GM12878 (cell line): ENCODE results near the gene PTPRN2. TPM values are rescaled to one million over a fixed set of nuclear protein-coding genes. Genes with fewer than 3 reads are reported as not detected.

Experiments used
- ATAC-seq: fragments of 200-7000 bp; cut with Tn5 transposase; 3 replicates; pipeline ENCODE4 v1.9.1; 2020; ENCODE audit warnings: mild to moderate bottlenecking, moderate library complexity
- BruUV-seq: library from RNA; stranded (reverse); fragments of 400-500 nt; replicated peaks from 2 replicates; lab custom pipeline; 2021; lab: Mats Ljungman, UMichigan
- CTCF ChIA-PET: fragments of 300-600 bp; sonication (Branson Sonifier 250); formaldehyde crosslinking; extraction: SDS; loops from one replicate; lab custom pipeline; 2021; ENCODE audit warnings: inconsistent platforms; lab: Yijun Ruan, JAX
- POLR2A ChIA-PET: fragments of 350-600 bp; formaldehyde crosslinking; extraction: SDS; loops from one replicate; lab custom pipeline; 2021; ENCODE audit warnings: inconsistent platforms; lab: Charles Lee
- RAD21 ChIA-PET: fragments of 300-600 bp; sonication (Branson Sonifier 250); formaldehyde crosslinking; loops from one replicate; lab custom pipeline; 2023; ENCODE audit warnings: antibody characterized with exemption; ENCODE audit not compliant: unreplicated experiment; lab: Charles Lee
- SMC1A ChIA-PET: fragments of 300-600 bp; sonication (Branson Sonifier 250); formaldehyde crosslinking; loops from one replicate; lab custom pipeline; 2023; ENCODE audit not compliant: unreplicated experiment, uncharacterized antibody; lab: Charles Lee
- DNase-seq: peaks from one replicate; pipeline ENCODE4 v3.0.0-alpha.2; 2011; ENCODE audit warnings: low read depth, low spot score
- FAIRE-seq: peaks from 3 replicates; lab custom pipeline; 2011; peaks lifted over from hg19 to GRCh38; lab: Jason Lieb, UNC
- H2AFZ ChIP-seq: 2 replicates; pipeline ENCODE4 v1.6.0; 2011; ENCODE audit warnings: low read depth, low read length, control low read depth; ENCODE audit not compliant: control insufficient read depth
- H3K27ac ChIP-seq: 2 replicates; pipeline ENCODE4 v1.5.1; 2011; ENCODE audit warnings: control low read depth; ENCODE audit not compliant: control insufficient read depth, insufficient read depth
- H3K27me3 ChIP-seq, 2 experiments: replicated peaks in 1 of 2; 2 replicates each; pipeline versions ENCODE4 v1.6.0 to v1.6.1; 2011; ENCODE audit warnings: low read length in 1 of 2; ENCODE audit not compliant: control insufficient read depth in 2 of 2, insufficient read depth in 2 of 2
- H3K36me3 ChIP-seq, 2 experiments: 2 replicates each; pipeline ENCODE4 v1.5.1; 2011; ENCODE audit warnings: low read length in 1 of 2; ENCODE audit not compliant: control insufficient read depth in 2 of 2, insufficient read depth in 2 of 2
- H3K4me1 ChIP-seq: 2 replicates; pipeline ENCODE4 v1.6.1; 2011; ENCODE audit warnings: mild to moderate bottlenecking, low read length, moderate library complexity, mixed read lengths; ENCODE audit not compliant: control insufficient read depth, insufficient read depth
- H3K4me2 ChIP-seq: 2 replicates; pipeline ENCODE4 v1.6.0; 2011; ENCODE audit warnings: control low read depth; ENCODE audit not compliant: control insufficient read depth, insufficient read depth
- H3K4me3 ChIP-seq: fragments of 200-600 bp; sonication (generic); 2 replicates; pipeline ENCODE4 v1.5.1; 2016
- H3K79me2 ChIP-seq: 2 replicates; pipeline ENCODE4 v1.6.0; 2011; ENCODE audit warnings: low read length; ENCODE audit not compliant: control insufficient read depth, insufficient read depth
- H3K9ac ChIP-seq: 2 replicates; pipeline ENCODE4 v1.8.0; 2011; ENCODE audit warnings: low read length, control low read depth, mixed read lengths; ENCODE audit not compliant: control insufficient read depth, insufficient read depth
- H3K9me3 ChIP-seq: replicated peaks from 3 replicates; pipeline ENCODE4 v1.5.1; 2011; ENCODE audit warnings: mild to moderate bottlenecking, low read length; ENCODE audit not compliant: control insufficient read depth, insufficient read depth
- H4K20me1 ChIP-seq: 2 replicates; pipeline ENCODE4 v1.6.0; 2011; ENCODE audit not compliant: control insufficient read depth, insufficient read depth
- ATF7 ChIP-seq: fragments of 450-650 bp; IDR thresholded peaks from 2 replicates; pipeline ENCODE4 v1.6.1; 2016; ENCODE audit warnings: low read depth, mild to moderate bottlenecking
- BACH1 ChIP-seq: fragments of 450-650 bp; IDR thresholded peaks from 2 replicates; pipeline ENCODE4 v1.6.1; 2017; ENCODE audit warnings: mild to moderate bottlenecking, borderline replicate concordance
- BCL11A ChIP-seq: IDR thresholded peaks from 2 replicates; pipeline ENCODE4 v1.6.1; 2011; ENCODE audit warnings: low read depth, low read length
- BMI1 ChIP-seq: fragments of 450-650 bp; IDR thresholded peaks from 2 replicates; pipeline ENCODE4 v1.6.1; 2016; ENCODE audit warnings: mild to moderate bottlenecking, moderate library complexity, borderline replicate concordance
- CBX5 ChIP-seq: sonication (generic); IDR thresholded peaks from 2 replicates; pipeline ENCODE4 v1.6.1; 2016; ENCODE audit warnings: low read depth, moderate library complexity, mild to moderate bottlenecking, inconsistent platforms
- ESRRA ChIP-seq: IDR thresholded peaks from 2 replicates; pipeline ENCODE4 v1.6.1; 2012; ENCODE audit warnings: mild to moderate bottlenecking, low read length, improper control_type of control experiment
- ETV6 ChIP-seq, 2 experiments: fragments of 450-650 bp in 1 of 2; IDR thresholded peaks in 1 of 2; conservative IDR thresholded peaks in 1 of 2; 2 replicates each; pipeline ENCODE4 v1.6.1; 2014; ENCODE audit warnings: antibody characterized with exemption in 1 of 2, borderline replicate concordance in 1 of 2, low read depth in 1 of 2, mild to moderate bottlenecking in 1 of 2, moderate library complexity in 1 of 2
- GABPA ChIP-seq: IDR thresholded peaks from 2 replicates; pipeline ENCODE4 v1.6.1; 2014; ENCODE audit warnings: antibody characterized with exemption, low read depth, mild to moderate bottlenecking, inconsistent platforms
- KAT2A ChIP-seq: conservative IDR thresholded peaks from 2 replicates; pipeline ENCODE4 v1.6.1; 2011; ENCODE audit warnings: low read depth, low read length; ENCODE audit not compliant: control insufficient read depth
- NRF1 ChIP-seq: conservative IDR thresholded peaks from 2 replicates; pipeline ENCODE4 v1.6.1; 2011; ENCODE audit warnings: mild to moderate bottlenecking, low read depth, low read length, improper control_type of control experiment
- TCF3 ChIP-seq: IDR thresholded peaks from 2 replicates; pipeline ENCODE4 v1.6.1; 2012; ENCODE audit warnings: low read depth, mild to moderate bottlenecking, low read length, borderline replicate concordance; ENCODE audit not compliant: insufficient read depth
- ZBED1 ChIP-seq: IDR thresholded peaks from 2 replicates; pipeline ENCODE4 v1.6.1; 2016; ENCODE audit warnings: borderline replicate concordance
- ZNF274 ChIP-seq: IDR thresholded peaks from one replicate; pipeline ENCODE4 v1.8.0; 2011; ENCODE audit not compliant: insufficient read length, insufficient read depth
- WGBS: methylation state at CpG from one replicate; pipeline ENCODE4 v1.1.6; 2016; ENCODE audit warnings: low lambda C conversion rate; ENCODE audit not compliant: insufficient replicate concordance, insufficient coverage; ENCODE audit errors: missing lambda C conversion rate; 5-methylcytosine and 5-hydroxymethylcytosine counted together
- in situ Hi-C: fragments of 300-500 bp; cut with MboI; formaldehyde crosslinking; loops from 9 replicates; pipeline ENCODE4 v1.14.3; 2018; ENCODE audit warnings: mixed read lengths
- intact Hi-C: fragments of 100-400 bp; cut with micrococcal nuclease; formaldehyde crosslinking; loops from one replicate; pipeline ENCODE4 v1.14.2; 2022; ENCODE audit not compliant: unreplicated experiment
- polyA plus RNA-seq, 11 experiments: library from polyadenylated mRNA; depleted of rRNA in 4 of 11; unstranded in 6 of 11; stranded (reverse) in 5 of 11; fragments of >200 nt; fragmentation: Nextera tagmentation in 4 of 11; fragmentation: Illumina TruSeq in 1 of 11; extraction: Ambion mirVana in 4 of 11; extraction: Trizol in 1 of 11; gene quantifications; 1 replicate in 1 of 11; 2 replicates in 10 of 11; pipeline versions ENCODE4 v1.2.1 to v1.2.3, GENCODE V29; 2011 to 2016; ENCODE audit warnings: inconsistent platforms in 2 of 11, missing spikeins in 2 of 11, low read depth in 1 of 11
- total RNA-seq, 4 experiments: library from RNA; depleted of rRNA in 3 of 4; stranded (reverse); fragments of >200 nt in 3 of 4; fragmentation: Illumina TruSeq in 1 of 4; extraction: Trizol in 1 of 4; gene quantifications; 2 replicates each; pipeline versions ENCODE4 v1.2.1 to v1.2.3, GENCODE V29; 2013 to 2021
- TF ChIP-seq, protein P1 (sequence below): fragments of 150-350 bp; IDR thresholded peaks from 2 replicates; pipeline ENCODE4 v1.6.1; 2016; ENCODE audit warnings: low read depth, low read length
- TF ChIP-seq, protein P2 (sequence below): IDR thresholded peaks from 2 replicates; pipeline ENCODE4 v1.6.1; 2011; ENCODE audit warnings: low read depth, mild to moderate bottlenecking, low read length, moderate library complexity, borderline replicate concordance; ENCODE audit errors: extremely low read depth
- TF ChIP-seq, protein P3 (sequence below): fragments of 450-650 bp; IDR thresholded peaks from 2 replicates; pipeline ENCODE4 v1.6.1; 2017; ENCODE audit warnings: borderline replicate concordance
- TF ChIP-seq, protein P4 (sequence below), 3 experiments: IDR thresholded peaks in 2 of 3; conservative IDR thresholded peaks in 1 of 3; 2 replicates each; pipeline ENCODE4 v1.5.1; 2011; ENCODE audit warnings: low read depth in 3 of 3, low read length in 3 of 3, mild to moderate bottlenecking in 3 of 3, control low read depth in 2 of 3, moderate library complexity in 2 of 3, inconsistent platforms in 1 of 3, mixed read lengths in 1 of 3; ENCODE audit not compliant: control insufficient read depth in 2 of 3, insufficient read depth in 1 of 3; ENCODE audit errors: extremely low read depth in 1 of 3

Gene PTPRN2
- total and polyA plus RNA-seq, 10 of the 15 experiments (the other 5 are each of a cell fraction or from before 2014, with no cell fraction given), result 5.4 TPM; not detected in 9

DNA sequence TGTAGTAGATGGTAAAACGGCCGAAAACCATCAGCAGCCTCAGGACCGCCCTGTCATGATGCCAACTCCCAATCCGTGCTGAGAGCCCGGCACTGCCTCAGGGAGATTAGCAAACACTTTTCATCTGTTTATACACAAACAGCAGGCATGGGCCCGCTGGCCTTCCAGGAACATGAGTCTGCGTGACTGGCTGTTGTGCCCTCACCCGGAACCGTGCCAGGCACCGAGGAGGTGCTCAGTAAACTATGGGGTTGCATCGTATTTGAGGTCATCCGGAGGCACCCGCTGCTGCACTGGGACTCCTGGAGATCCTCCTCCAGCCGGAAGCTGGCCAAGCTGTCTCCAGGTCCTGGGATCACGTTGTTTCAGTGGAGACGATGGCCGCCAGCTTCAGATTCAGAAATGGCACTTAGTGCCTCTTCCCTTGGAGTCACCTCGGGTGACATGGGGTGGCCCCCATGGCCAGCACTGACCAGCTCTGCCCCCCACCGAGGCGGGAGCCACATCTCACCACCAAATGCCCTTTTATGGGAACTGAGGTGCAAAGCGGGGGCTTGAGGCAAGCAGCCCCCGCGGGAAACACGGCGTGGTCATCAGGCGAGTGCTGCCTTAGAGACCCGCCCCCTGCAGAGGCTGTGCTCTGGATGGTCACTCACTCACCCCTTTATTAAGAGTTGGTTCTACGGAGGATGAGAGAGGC is 585.9 kb downstream of the PTPRN2 start:
- 69% methylated on average over 27 of the region's 28 CpGs for WGBS
- Histone ChIP-seq H4K20me1 (no peaks in the 10 kb centered on the region), H3K4me3 (no peak overlapping the region), H3K27me3 (no peaks in the 10 kb centered on the region), H3K79me2 (no peaks in the 10 kb centered on the region), H3K9ac (no peak overlapping the region), H2AFZ (no peak overlapping the region), H3K4me2 (no peak overlapping the region), H3K36me3 (no peaks in the 10 kb centered on the region), H3K4me1 (no peaks in the 10 kb centered on the region), H3K9me3 (no peaks in the 10 kb centered on the region; the same call in 2 of the 3 replicates), H3K27ac (no peak overlapping the region)
- POLR2A ChIA-PET, result no interaction called here
- CTCF ChIA-PET, result no interaction called here
- intact Hi-C loops, result no loop called here
- SMC1A ChIA-PET, result no interaction called here
- RAD21 ChIA-PET, result no interaction called here
- no TSS peak for BruUV-seq
- DNase-seq (no peak), FAIRE-seq (no peak), ATAC-seq (no peak)
- in situ Hi-C loops, result no loop called here
- TF ChIP-seq ETV6 (conservative IDR thresholded peaks at IDR 0.05 in 1 of 2, IDR thresholded peaks at IDR 0.05 in 1 of 2; ENCODE audit: borderline replicate concordance in 1 of 2, low read depth in 1 of 2) (no peak), BACH1 (no peak), ATF7 (no peak), CBX5 (no peak), ZNF274 (no peak), BCL11A (no peak), ESRRA (no peak), KAT2A (no peak), GABPA (no peak), BMI1 (no peak), NRF1 (no peak), TCF3 (no peak), ZBED1 (no peak)
- TF ChIP-seq, protein P1, sequence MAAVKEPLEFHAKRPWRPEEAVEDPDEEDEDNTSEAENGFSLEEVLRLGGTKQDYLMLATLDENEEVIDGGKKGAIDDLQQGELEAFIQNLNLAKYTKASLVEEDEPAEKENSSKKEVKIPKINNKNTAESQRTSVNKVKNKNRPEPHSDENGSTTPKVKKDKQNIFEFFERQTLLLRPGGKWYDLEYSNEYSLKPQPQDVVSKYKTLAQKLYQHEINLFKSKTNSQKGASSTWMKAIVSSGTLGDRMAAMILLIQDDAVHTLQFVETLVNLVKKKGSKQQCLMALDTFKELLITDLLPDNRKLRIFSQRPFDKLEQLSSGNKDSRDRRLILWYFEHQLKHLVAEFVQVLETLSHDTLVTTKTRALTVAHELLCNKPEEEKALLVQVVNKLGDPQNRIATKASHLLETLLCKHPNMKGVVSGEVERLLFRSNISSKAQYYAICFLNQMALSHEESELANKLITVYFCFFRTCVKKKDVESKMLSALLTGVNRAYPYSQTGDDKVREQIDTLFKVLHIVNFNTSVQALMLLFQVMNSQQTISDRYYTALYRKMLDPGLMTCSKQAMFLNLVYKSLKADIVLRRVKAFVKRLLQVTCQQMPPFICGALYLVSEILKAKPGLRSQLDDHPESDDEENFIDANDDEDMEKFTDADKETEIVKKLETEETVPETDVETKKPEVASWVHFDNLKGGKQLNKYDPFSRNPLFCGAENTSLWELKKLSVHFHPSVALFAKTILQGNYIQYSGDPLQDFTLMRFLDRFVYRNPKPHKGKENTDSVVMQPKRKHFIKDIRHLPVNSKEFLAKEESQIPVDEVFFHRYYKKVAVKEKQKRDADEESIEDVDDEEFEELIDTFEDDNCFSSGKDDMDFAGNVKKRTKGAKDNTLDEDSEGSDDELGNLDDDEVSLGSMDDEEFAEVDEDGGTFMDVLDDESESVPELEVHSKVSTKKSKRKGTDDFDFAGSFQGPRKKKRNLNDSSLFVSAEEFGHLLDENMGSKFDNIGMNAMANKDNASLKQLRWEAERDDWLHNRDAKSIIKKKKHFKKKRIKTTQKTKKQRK, result no peak
- TF ChIP-seq, protein P2, sequence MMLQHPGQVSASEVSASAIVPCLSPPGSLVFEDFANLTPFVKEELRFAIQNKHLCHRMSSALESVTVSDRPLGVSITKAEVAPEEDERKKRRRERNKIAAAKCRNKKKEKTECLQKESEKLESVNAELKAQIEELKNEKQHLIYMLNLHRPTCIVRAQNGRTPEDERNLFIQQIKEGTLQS, result no peak
- TF ChIP-seq, protein P3, sequence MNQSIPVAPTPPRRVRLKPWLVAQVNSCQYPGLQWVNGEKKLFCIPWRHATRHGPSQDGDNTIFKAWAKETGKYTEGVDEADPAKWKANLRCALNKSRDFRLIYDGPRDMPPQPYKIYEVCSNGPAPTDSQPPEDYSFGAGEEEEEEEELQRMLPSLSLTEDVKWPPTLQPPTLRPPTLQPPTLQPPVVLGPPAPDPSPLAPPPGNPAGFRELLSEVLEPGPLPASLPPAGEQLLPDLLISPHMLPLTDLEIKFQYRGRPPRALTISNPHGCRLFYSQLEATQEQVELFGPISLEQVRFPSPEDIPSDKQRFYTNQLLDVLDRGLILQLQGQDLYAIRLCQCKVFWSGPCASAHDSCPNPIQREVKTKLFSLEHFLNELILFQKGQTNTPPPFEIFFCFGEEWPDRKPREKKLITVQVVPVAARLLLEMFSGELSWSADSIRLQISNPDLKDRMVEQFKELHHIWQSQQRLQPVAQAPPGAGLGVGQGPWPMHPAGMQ, result no peak
- TF ChIP-seq, protein P4, sequence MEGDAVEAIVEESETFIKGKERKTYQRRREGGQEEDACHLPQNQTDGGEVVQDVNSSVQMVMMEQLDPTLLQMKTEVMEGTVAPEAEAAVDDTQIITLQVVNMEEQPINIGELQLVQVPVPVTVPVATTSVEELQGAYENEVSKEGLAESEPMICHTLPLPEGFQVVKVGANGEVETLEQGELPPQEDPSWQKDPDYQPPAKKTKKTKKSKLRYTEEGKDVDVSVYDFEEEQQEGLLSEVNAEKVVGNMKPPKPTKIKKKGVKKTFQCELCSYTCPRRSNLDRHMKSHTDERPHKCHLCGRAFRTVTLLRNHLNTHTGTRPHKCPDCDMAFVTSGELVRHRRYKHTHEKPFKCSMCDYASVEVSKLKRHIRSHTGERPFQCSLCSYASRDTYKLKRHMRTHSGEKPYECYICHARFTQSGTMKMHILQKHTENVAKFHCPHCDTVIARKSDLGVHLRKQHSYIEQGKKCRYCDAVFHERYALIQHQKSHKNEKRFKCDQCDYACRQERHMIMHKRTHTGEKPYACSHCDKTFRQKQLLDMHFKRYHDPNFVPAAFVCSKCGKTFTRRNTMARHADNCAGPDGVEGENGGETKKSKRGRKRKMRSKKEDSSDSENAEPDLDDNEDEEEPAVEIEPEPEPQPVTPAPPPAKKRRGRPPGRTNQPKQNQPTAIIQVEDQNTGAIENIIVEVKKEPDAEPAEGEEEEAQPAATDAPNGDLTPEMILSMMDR (IDR thresholded peaks at IDR 0.05 in 2 of 3, conservative IDR thresholded peaks at IDR 0.05 in 1 of 3; ENCODE audit: control insufficient read depth in 2 of 3, extremely low read depth in 1 of 3, insufficient read depth in 1 of 3, low read depth in 3 of 3, low read length in 3 of 3), result no peak
